GM12878 (cell line): ENCODE measurements around the gene PIGB. TPM values are rescaled to one million over a fixed set of nuclear protein-coding genes. Genes with fewer than 3 reads are reported as not detected.
A peak's percentile ranks its signal among the peaks of the same experiment; 100 is the strongest.

Experiments used
- ATAC-seq: fragments of 200-7000 bp; cut with Tn5 transposase; 3 replicates; pipeline ENCODE4 v1.9.1; 2020; ENCODE audit warnings: mild to moderate bottlenecking, moderate library complexity
- BruUV-seq: library from RNA; stranded (reverse); fragments of 400-500 nt; replicated peaks from 2 replicates; lab custom pipeline; 2021; lab: Mats Ljungman, UMichigan
- CTCF ChIA-PET: fragments of 300-600 bp; sonication (Branson Sonifier 250); formaldehyde crosslinking; extraction: SDS; loops from one replicate; lab custom pipeline; 2021; ENCODE audit warnings: inconsistent platforms; lab: Yijun Ruan, JAX
- POLR2A ChIA-PET: fragments of 350-600 bp; formaldehyde crosslinking; extraction: SDS; loops from one replicate; lab custom pipeline; 2021; ENCODE audit warnings: inconsistent platforms; lab: Charles Lee
- RAD21 ChIA-PET: fragments of 300-600 bp; sonication (Branson Sonifier 250); formaldehyde crosslinking; loops from one replicate; lab custom pipeline; 2023; ENCODE audit warnings: antibody characterized with exemption; ENCODE audit not compliant: unreplicated experiment; lab: Charles Lee
- SMC1A ChIA-PET: fragments of 300-600 bp; sonication (Branson Sonifier 250); formaldehyde crosslinking; loops from one replicate; lab custom pipeline; 2023; ENCODE audit not compliant: unreplicated experiment, uncharacterized antibody; lab: Charles Lee
- DNase-seq: peaks from one replicate; pipeline ENCODE4 v3.0.0-alpha.2; 2011; ENCODE audit warnings: low read depth, low spot score
- FAIRE-seq: peaks from 3 replicates; lab custom pipeline; 2011; peaks lifted over from hg19 to GRCh38; lab: Jason Lieb, UNC
- H2AFZ ChIP-seq: 2 replicates; pipeline ENCODE4 v1.6.0; 2011; ENCODE audit warnings: low read depth, low read length, control low read depth; ENCODE audit not compliant: control insufficient read depth
- H3K27ac ChIP-seq: 2 replicates; pipeline ENCODE4 v1.5.1; 2011; ENCODE audit warnings: control low read depth; ENCODE audit not compliant: control insufficient read depth, insufficient read depth
- H3K27me3 ChIP-seq, 2 experiments: replicated peaks in 1 of 2; 2 replicates each; pipeline versions ENCODE4 v1.6.0 to v1.6.1; 2011; ENCODE audit warnings: low read length in 1 of 2; ENCODE audit not compliant: control insufficient read depth in 2 of 2, insufficient read depth in 2 of 2
- H3K36me3 ChIP-seq, 2 experiments: 2 replicates each; pipeline ENCODE4 v1.5.1; 2011; ENCODE audit warnings: low read length in 1 of 2; ENCODE audit not compliant: control insufficient read depth in 2 of 2, insufficient read depth in 2 of 2
- H3K4me1 ChIP-seq: 2 replicates; pipeline ENCODE4 v1.6.1; 2011; ENCODE audit warnings: mild to moderate bottlenecking, low read length, moderate library complexity, mixed read lengths; ENCODE audit not compliant: control insufficient read depth, insufficient read depth
- H3K4me2 ChIP-seq: 2 replicates; pipeline ENCODE4 v1.6.0; 2011; ENCODE audit warnings: control low read depth; ENCODE audit not compliant: control insufficient read depth, insufficient read depth
- H3K4me3 ChIP-seq: fragments of 200-600 bp; sonication (generic); 2 replicates; pipeline ENCODE4 v1.5.1; 2016
- H3K79me2 ChIP-seq: 2 replicates; pipeline ENCODE4 v1.6.0; 2011; ENCODE audit warnings: low read length; ENCODE audit not compliant: control insufficient read depth, insufficient read depth
- H3K9ac ChIP-seq: 2 replicates; pipeline ENCODE4 v1.8.0; 2011; ENCODE audit warnings: low read length, control low read depth, mixed read lengths; ENCODE audit not compliant: control insufficient read depth, insufficient read depth
- H3K9me3 ChIP-seq: replicated peaks from 3 replicates; pipeline ENCODE4 v1.5.1; 2011; ENCODE audit warnings: mild to moderate bottlenecking, low read length; ENCODE audit not compliant: control insufficient read depth, insufficient read depth
- H4K20me1 ChIP-seq: 2 replicates; pipeline ENCODE4 v1.6.0; 2011; ENCODE audit not compliant: control insufficient read depth, insufficient read depth
- BHLHE40 ChIP-seq, 2 experiments: fragments of 450-650 bp in 1 of 2; IDR thresholded peaks; 2 replicates each; pipeline ENCODE4 v1.6.1; 2011 to 2017; ENCODE audit warnings: low read depth in 2 of 2, borderline replicate concordance in 1 of 2, improper control_type of control experiment in 1 of 2, low read length in 1 of 2, mild to moderate bottlenecking in 1 of 2
- CHD1 ChIP-seq: IDR thresholded peaks from 2 replicates; pipeline ENCODE4 v1.6.1; 2012; ENCODE audit warnings: low read depth, low read length, improper control_type of control experiment
- CREM ChIP-seq: IDR thresholded peaks from 2 replicates; pipeline ENCODE4 v1.6.1; 2014; ENCODE audit warnings: antibody characterized with exemption, low read depth
- DPF2 ChIP-seq: fragments of 450-650 bp; IDR thresholded peaks from 2 replicates; pipeline ENCODE4 v1.6.1; 2017; ENCODE audit warnings: mild to moderate bottlenecking
- EED ChIP-seq: sonication (generic); IDR thresholded peaks from 2 replicates; pipeline ENCODE4 v1.6.1; 2016; ENCODE audit warnings: antibody characterized with exemption, low read depth
- EGR1 ChIP-seq, 2 experiments: IDR thresholded peaks; 1 replicate in 1 of 2; 2 replicates in 1 of 2; pipeline ENCODE4 v1.6.1; 2011 to 2012; ENCODE audit warnings: low read depth in 2 of 2, low read length in 2 of 2, borderline replicate concordance in 1 of 2, mild to moderate bottlenecking in 1 of 2, moderate library complexity in 1 of 2
- HDGF ChIP-seq: fragments of 450-650 bp; IDR thresholded peaks from 2 replicates; pipeline ENCODE4 v1.6.1; 2016; ENCODE audit warnings: antibody characterized with exemption
- IKZF1 ChIP-seq: fragments of 450-650 bp; conservative IDR thresholded peaks from 2 replicates; pipeline ENCODE4 v1.6.1; 2017; ENCODE audit warnings: antibody characterized with exemption, mild to moderate bottlenecking
- IKZF2 ChIP-seq, 2 experiments: fragments of 450-650 bp; IDR thresholded peaks; 2 replicates each; pipeline ENCODE4 v1.6.1; 2017; ENCODE audit warnings: mild to moderate bottlenecking in 2 of 2, moderate library complexity in 2 of 2
- POLR2A ChIP-seq: IDR thresholded peaks from 2 replicates; pipeline ENCODE4 v1.6.1; 2011; ENCODE audit warnings: low read depth, mild to moderate bottlenecking, low read length
- RAD51 ChIP-seq: fragments of 450-650 bp; IDR thresholded peaks from 2 replicates; pipeline ENCODE4 v1.6.1; 2016; ENCODE audit warnings: moderate library complexity, mild to moderate bottlenecking, inconsistent platforms
- ZNF207 ChIP-seq: fragments of 450-650 bp; IDR thresholded peaks from 2 replicates; pipeline ENCODE4 v1.6.1; 2014; ENCODE audit warnings: antibody characterized with exemption, mild to moderate bottlenecking, borderline replicate concordance
- WGBS: methylation state at CpG from one replicate; pipeline ENCODE4 v1.1.6; 2016; ENCODE audit warnings: low lambda C conversion rate; ENCODE audit not compliant: insufficient replicate concordance, insufficient coverage; ENCODE audit errors: missing lambda C conversion rate; 5-methylcytosine and 5-hydroxymethylcytosine counted together
- in situ Hi-C: fragments of 300-500 bp; cut with MboI; formaldehyde crosslinking; loops from 9 replicates; pipeline ENCODE4 v1.14.3; 2018; ENCODE audit warnings: mixed read lengths
- intact Hi-C: fragments of 100-400 bp; cut with micrococcal nuclease; formaldehyde crosslinking; loops from one replicate; pipeline ENCODE4 v1.14.2; 2022; ENCODE audit not compliant: unreplicated experiment
- polyA plus RNA-seq, 11 experiments: library from polyadenylated mRNA; depleted of rRNA in 4 of 11; unstranded in 6 of 11; stranded (reverse) in 5 of 11; fragments of >200 nt; fragmentation: Nextera tagmentation in 4 of 11; fragmentation: Illumina TruSeq in 1 of 11; extraction: Ambion mirVana in 4 of 11; extraction: Trizol in 1 of 11; gene quantifications; 1 replicate in 1 of 11; 2 replicates in 10 of 11; pipeline versions ENCODE4 v1.2.1 to v1.2.3, GENCODE V29; 2011 to 2016; ENCODE audit warnings: inconsistent platforms in 2 of 11, missing spikeins in 2 of 11, low read depth in 1 of 11
- total RNA-seq, 4 experiments: library from RNA; depleted of rRNA in 3 of 4; stranded (reverse); fragments of >200 nt in 3 of 4; fragmentation: Illumina TruSeq in 1 of 4; extraction: Trizol in 1 of 4; gene quantifications; 2 replicates each; pipeline versions ENCODE4 v1.2.1 to v1.2.3, GENCODE V29; 2013 to 2021
- TF ChIP-seq, protein P1 (sequence below): fragments of 450-650 bp; formaldehyde crosslinking; IDR thresholded peaks from 2 replicates; pipeline ENCODE4 v1.4.0; 2020; ENCODE audit warnings: mild to moderate bottlenecking, moderate library complexity
- TF ChIP-seq, protein P2 (sequence below): fragments of 450-650 bp; IDR thresholded peaks from 2 replicates; pipeline ENCODE4 v1.6.1; 2016; ENCODE audit warnings: mild to moderate bottlenecking
- TF ChIP-seq, protein P3 (sequence below): fragments of 450-650 bp; conservative IDR thresholded peaks from 2 replicates; pipeline ENCODE4 v1.6.1; 2017; ENCODE audit warnings: mild to moderate bottlenecking, moderate library complexity

Gene PIGB
- total and polyA plus RNA-seq, 10 of the 15 experiments (the other 5 are each of a cell fraction or from before 2014, with no cell fraction given) = 17.9 to 46.0 (median 25.2) TPM

DNA sequence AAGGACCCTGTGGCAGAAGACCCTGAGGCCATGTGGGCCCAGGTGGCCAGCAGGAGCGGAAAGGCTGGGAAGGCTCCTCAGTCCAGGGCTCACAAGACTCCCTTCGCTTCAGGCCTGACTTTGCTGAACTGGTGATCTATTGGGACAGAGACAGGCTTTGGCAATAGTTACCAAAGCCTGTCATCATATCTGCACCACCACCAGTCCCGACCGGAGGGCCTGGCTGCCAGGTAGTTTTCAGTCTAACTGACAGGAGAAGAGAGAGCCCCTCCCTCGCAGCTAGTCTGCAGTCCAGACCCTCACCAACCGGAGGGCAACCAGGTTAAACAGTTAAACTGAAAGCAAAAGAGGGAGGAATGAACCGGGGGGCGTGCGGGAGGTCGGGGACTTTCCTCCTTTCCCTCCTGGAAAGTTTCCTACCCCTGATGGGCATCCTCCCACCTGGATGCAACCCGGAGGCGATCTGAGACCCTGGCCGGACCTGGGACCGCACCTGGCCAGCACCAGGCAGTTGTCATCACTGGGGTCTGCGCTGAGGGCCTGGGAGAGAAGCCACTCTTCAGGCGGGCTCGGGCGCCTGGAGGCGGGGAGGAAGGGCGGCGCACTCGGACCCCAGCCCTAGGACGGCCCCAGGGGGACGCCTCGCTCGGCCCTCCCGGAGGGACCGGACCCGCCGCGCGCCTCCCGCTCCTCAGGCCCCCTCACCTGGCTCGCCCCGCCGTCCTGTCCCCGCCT lies 29.8 kb upstream of the PIGB start:
- BruUV-seq = no TSS peak
- no peaks in the 10 kb centered on the region; the same call in 1 of the 2 replicates for H3K4me1 ChIP-seq
- RAD21 ChIA-PET = interaction anchor here (2.9 to 3.2 kb wide), 2 partner anchors 33 to 72 kb away, joined by 19 to 26 read pairs; no protein-coding TSS in a partner anchor
- FAIRE-seq = no peak
- DNase-seq = no peak
- CTCF ChIA-PET = interaction anchor here (0.7 to 3.0 kb wide), 5 partner anchors 30 to 1163 kb away, joined by 3 to 34 read pairs (median 3); partner anchors contain the start of genes PIGB, PIGBOS1 and RSL24D1
- H3K9me3 ChIP-seq = no peaks in the 10 kb centered on the region
- H3K4me3 ChIP-seq = peak overlapping the region; percentile 89
- H3K9ac ChIP-seq = peak overlapping the region; percentile 66
- no peaks in the 10 kb centered on the region for H3K27me3 ChIP-seq
- SMC1A ChIA-PET = interaction anchor here (0.6 to 2.4 kb wide), 8 partner anchors 12 to 73 kb away, joined by 3 to 13 read pairs (median 5); partner anchors contain the start of genes PIGB and PIGBOS1
- no peaks in the 10 kb centered on the region for H3K36me3 ChIP-seq
- H3K27ac ChIP-seq = peak overlapping the region; percentile 65
- intact Hi-C loops (loop anchor here (1.0 to 10.0 kb wide), 4 partner anchors 34 to 1326 kb away; no protein-coding TSS in a partner anchor), in situ Hi-C loops (no loop called here)
- H4K20me1 ChIP-seq = no peaks in the 10 kb centered on the region
- WGBS = 3% methylated on average over 33 of the region's 37 CpGs
- H3K4me2 ChIP-seq = peak overlapping the region; percentile 82
- peak; percentile 57 for ATAC-seq
- peaks cover 14% of the 10 kb centered on the region for H3K79me2 ChIP-seq
- POLR2A ChIA-PET = no interaction called here
- H2AFZ ChIP-seq = peak overlapping the region; percentile 81
- TF ChIP-seq, protein P1, sequence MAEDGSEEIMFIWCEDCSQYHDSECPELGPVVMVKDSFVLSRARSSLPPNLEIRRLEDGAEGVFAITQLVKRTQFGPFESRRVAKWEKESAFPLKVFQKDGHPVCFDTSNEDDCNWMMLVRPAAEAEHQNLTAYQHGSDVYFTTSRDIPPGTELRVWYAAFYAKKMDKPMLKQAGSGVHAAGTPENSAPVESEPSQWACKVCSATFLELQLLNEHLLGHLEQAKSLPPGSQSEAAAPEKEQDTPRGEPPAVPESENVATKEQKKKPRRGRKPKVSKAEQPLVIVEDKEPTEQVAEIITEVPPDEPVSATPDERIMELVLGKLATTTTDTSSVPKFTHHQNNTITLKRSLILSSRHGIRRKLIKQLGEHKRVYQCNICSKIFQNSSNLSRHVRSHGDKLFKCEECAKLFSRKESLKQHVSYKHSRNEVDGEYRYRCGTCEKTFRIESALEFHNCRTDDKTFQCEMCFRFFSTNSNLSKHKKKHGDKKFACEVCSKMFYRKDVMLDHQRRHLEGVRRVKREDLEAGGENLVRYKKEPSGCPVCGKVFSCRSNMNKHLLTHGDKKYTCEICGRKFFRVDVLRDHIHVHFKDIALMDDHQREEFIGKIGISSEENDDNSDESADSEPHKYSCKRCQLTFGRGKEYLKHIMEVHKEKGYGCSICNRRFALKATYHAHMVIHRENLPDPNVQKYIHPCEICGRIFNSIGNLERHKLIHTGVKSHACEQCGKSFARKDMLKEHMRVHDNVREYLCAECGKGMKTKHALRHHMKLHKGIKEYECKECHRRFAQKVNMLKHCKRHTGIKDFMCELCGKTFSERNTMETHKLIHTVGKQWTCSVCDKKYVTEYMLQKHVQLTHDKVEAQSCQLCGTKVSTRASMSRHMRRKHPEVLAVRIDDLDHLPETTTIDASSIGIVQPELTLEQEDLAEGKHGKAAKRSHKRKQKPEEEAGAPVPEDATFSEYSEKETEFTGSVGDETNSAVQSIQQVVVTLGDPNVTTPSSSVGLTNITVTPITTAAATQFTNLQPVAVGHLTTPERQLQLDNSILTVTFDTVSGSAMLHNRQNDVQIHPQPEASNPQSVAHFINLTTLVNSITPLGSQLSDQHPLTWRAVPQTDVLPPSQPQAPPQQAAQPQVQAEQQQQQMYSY (CRISPR knock-in tag) = no peak
- TF ChIP-seq EGR1 (IDR thresholded peaks at IDR 0.05; ENCODE audit: borderline replicate concordance in 1 of 2, low read depth in 2 of 2, low read length in 2 of 2) = 0 out of 3 replicates have a peak, but pooled peaks of 1 of the 2 experiments have one; percentile 5
- peak; percentile 63; the same call in 1 of the 2 replicates for TF ChIP-seq DPF2
- TF ChIP-seq CHD1 = no peak
- peak; percentile 45; the same call in 1 of the 2 replicates for TF ChIP-seq ZNF207
- peak; percentile 6 to 10; a peak in 1 of 4 replicates for TF ChIP-seq IKZF2 (IDR thresholded peaks at IDR 0.05)
- TF ChIP-seq IKZF1 = no peak
- TF ChIP-seq, protein P2, sequence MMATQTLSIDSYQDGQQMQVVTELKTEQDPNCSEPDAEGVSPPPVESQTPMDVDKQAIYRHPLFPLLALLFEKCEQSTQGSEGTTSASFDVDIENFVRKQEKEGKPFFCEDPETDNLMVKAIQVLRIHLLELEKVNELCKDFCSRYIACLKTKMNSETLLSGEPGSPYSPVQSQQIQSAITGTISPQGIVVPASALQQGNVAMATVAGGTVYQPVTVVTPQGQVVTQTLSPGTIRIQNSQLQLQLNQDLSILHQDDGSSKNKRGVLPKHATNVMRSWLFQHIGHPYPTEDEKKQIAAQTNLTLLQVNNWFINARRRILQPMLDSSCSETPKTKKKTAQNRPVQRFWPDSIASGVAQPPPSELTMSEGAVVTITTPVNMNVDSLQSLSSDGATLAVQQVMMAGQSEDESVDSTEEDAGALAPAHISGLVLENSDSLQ = peak; percentile 28; the same call in 1 of the 2 replicates
- peak in 1 of 2 experiments; percentile 30; a peak in 2 of 4 replicates for TF ChIP-seq BHLHE40 (IDR thresholded peaks at IDR 0.05; ENCODE audit: borderline replicate concordance in 1 of 2, low read depth in 2 of 2, low read length in 1 of 2)
- TF ChIP-seq CREM = 0 out of 2 replicates have a peak, but pooled peaks have one; percentile 5
- peak; percentile 40; the same call in 1 of the 2 replicates for TF ChIP-seq HDGF
- TF ChIP-seq EED = peak; percentile 10; the same call in 1 of the 2 replicates
- TF ChIP-seq POLR2A = no peak
- TF ChIP-seq, protein P3, sequence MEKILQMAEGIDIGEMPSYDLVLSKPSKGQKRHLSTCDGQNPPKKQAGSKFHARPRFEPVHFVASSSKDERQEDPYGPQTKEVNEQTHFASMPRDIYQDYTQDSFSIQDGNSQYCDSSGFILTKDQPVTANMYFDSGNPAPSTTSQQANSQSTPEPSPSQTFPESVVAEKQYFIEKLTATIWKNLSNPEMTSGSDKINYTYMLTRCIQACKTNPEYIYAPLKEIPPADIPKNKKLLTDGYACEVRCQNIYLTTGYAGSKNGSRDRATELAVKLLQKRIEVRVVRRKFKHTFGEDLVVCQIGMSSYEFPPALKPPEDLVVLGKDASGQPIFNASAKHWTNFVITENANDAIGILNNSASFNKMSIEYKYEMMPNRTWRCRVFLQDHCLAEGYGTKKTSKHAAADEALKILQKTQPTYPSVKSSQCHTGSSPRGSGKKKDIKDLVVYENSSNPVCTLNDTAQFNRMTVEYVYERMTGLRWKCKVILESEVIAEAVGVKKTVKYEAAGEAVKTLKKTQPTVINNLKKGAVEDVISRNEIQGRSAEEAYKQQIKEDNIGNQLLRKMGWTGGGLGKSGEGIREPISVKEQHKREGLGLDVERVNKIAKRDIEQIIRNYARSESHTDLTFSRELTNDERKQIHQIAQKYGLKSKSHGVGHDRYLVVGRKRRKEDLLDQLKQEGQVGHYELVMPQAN = peak; percentile 74; the same call in 1 of the 2 replicates
- no peak for TF ChIP-seq RAD51
